A549 (cell line): ENCODE results near the gene TEAD4. TPM values are rescaled to one million over a fixed set of nuclear protein-coding genes. Genes with fewer than 3 reads are reported as not detected.

Experiments used
- ATAC-seq, 2 experiments: fragments of 200-7000 bp in 1 of 2; fragments of >200 bp in 1 of 2; cut with Nextera tagmentation in 1 of 2; cut with Tn5 transposase in 1 of 2; 3 replicates each; pipeline versions ENCODE4 v1.8.0 to v1.9.1; 2018 to 2020; ENCODE audit warnings: mild to moderate bottlenecking in 1 of 2, moderate library complexity in 1 of 2
- CTCF ChIA-PET: fragments of 300-600 bp; sonication (Branson Sonifier 250); formaldehyde crosslinking; extraction: SDS; loops from one replicate; lab custom pipeline; 2021; ENCODE audit warnings: antibody characterized with exemption, inconsistent platforms; lab: Yijun Ruan, JAX
- POLR2A ChIA-PET: fragments of 350-600 bp; formaldehyde crosslinking; extraction: SDS; loops from one replicate; lab custom pipeline; 2021; ENCODE audit warnings: antibody characterized with exemption, inconsistent platforms; lab: Yijun Ruan, JAX
- DNase-seq, 2 experiments: peaks; one replicate each; pipeline versions ENCODE4 v3.0.0 to v3.0.0-alpha.2; 2011 to 2016; ENCODE audit warnings: low read depth in 1 of 2, low spot score in 1 of 2
- FAIRE-seq: peaks from 2 replicates; lab custom pipeline; 2011; peaks lifted over from hg19 to GRCh38; lab: Jason Lieb, UNC
- H3K27ac ChIP-seq, 2 experiments: fragments of >200 bp; sonication (Bioruptor Twin); formaldehyde crosslinking; 3 replicates each; pipeline ENCODE4 v1.5.1; 2016 to 2017
- H3K4me1 ChIP-seq: fragments of >200 bp; sonication (Bioruptor Twin); formaldehyde crosslinking; 3 replicates; pipeline ENCODE4 v1.6.1; 2016
- H3K4me2 ChIP-seq: fragments of >200 bp; sonication (Bioruptor Twin); formaldehyde crosslinking; 3 replicates; pipeline ENCODE4 v1.6.1; 2016
- H3K4me3 ChIP-seq: fragments of >200 bp; sonication (Bioruptor Twin); formaldehyde crosslinking; 3 replicates; pipeline ENCODE4 v1.5.1; 2016
- H3K9me3 ChIP-seq: fragments of >200 bp; sonication (Bioruptor Twin); formaldehyde crosslinking; 3 replicates; pipeline ENCODE4 v1.6.1; 2016
- CBX8 ChIP-seq: fragments of 200-600 bp; sonication (generic); IDR thresholded peaks from 2 replicates; pipeline ENCODE4 v1.6.1; 2016
- CHD4 ChIP-seq: fragments of 200-600 bp; sonication (generic); IDR thresholded peaks from 2 replicates; pipeline ENCODE4 v1.6.1; 2016; ENCODE audit warnings: antibody characterized with exemption, mild to moderate bottlenecking, borderline replicate concordance
- EHF ChIP-seq: fragments of 250-450 bp; sonication (Bioruptor Pico); IDR thresholded peaks from 2 replicates; pipeline ENCODE4 v1.5.0; 2020; ENCODE audit warnings: mild to moderate bottlenecking
- ESRRA ChIP-seq: fragments of 150-350 bp; IDR thresholded peaks from 2 replicates; pipeline ENCODE4 v1.6.1; 2014; ENCODE audit warnings: mild to moderate bottlenecking, low read length, borderline replicate concordance
- FOSL2 ChIP-seq, 2 experiments: fragments of 450-650 bp in 1 of 2; fragments of >200 bp in 1 of 2; sonication (Bioruptor Twin) in 1 of 2; formaldehyde crosslinking; IDR thresholded peaks; 2 replicates each; pipeline versions ENCODE4 v1.5.0 to v1.6.1; 2016 to 2020; ENCODE audit warnings: mild to moderate bottlenecking in 1 of 2, moderate library complexity in 1 of 2
- FOXS1 ChIP-seq: fragments of 250-450 bp; sonication (Bioruptor Pico); IDR thresholded peaks from 2 replicates; pipeline ENCODE4 v1.5.0; 2020; ENCODE audit warnings: mild to moderate bottlenecking, moderate library complexity
- HDAC2 ChIP-seq: fragments of 200-600 bp; sonication (generic); IDR thresholded peaks from 2 replicates; pipeline ENCODE4 v1.6.1; 2016
- HOXB13 ChIP-seq: fragments of 250-450 bp; sonication (Bioruptor Pico); IDR thresholded peaks from 2 replicates; pipeline ENCODE4 v1.5.0; 2020; ENCODE audit warnings: low read depth, mild to moderate bottlenecking, moderate library complexity
- HOXB5 ChIP-seq: fragments of 250-450 bp; sonication (Bioruptor Pico); IDR thresholded peaks from 2 replicates; pipeline ENCODE4 v1.5.0; 2020; ENCODE audit warnings: mild to moderate bottlenecking, moderate library complexity
- JUN ChIP-seq, 2 experiments: fragments of >200 bp; sonication (Bioruptor Twin); formaldehyde crosslinking; IDR thresholded peaks; 2 replicates in 1 of 2; 3 replicates in 1 of 2; pipeline ENCODE4 v1.6.1; 2016 to 2017
- JUNB ChIP-seq: fragments of >200 bp; sonication (Bioruptor Twin); formaldehyde crosslinking; IDR thresholded peaks from 2 replicates; pipeline ENCODE4 v1.6.1; 2016
- KDM1A ChIP-seq: fragments of 200-600 bp; sonication (generic); IDR thresholded peaks from 2 replicates; pipeline ENCODE4 v1.6.1; 2016; ENCODE audit warnings: low read depth, mild to moderate bottlenecking
- KDM5A ChIP-seq: fragments of 200-600 bp; sonication (generic); IDR thresholded peaks from 2 replicates; pipeline ENCODE4 v1.6.1; 2016; ENCODE audit warnings: antibody characterized with exemption, mild to moderate bottlenecking
- MAFK ChIP-seq: fragments of 450-650 bp; IDR thresholded peaks from 2 replicates; pipeline ENCODE4 v1.6.1; 2014; ENCODE audit not compliant: partially characterized antibody
- MYC ChIP-seq: IDR thresholded peaks from 2 replicates; pipeline ENCODE4 v1.6.1; 2012; ENCODE audit warnings: mild to moderate bottlenecking, inconsistent platforms, low read length, improper control_type of control experiment, borderline replicate concordance
- NR3C1 ChIP-seq: fragments of >200 bp; sonication (Bioruptor Twin); formaldehyde crosslinking; IDR thresholded peaks from 3 replicates; pipeline ENCODE4 v1.6.1; 2017
- PHF8 ChIP-seq: fragments of 200-600 bp; sonication (generic); IDR thresholded peaks from 2 replicates; pipeline ENCODE4 v1.6.1; 2016; ENCODE audit warnings: low read depth, mild to moderate bottlenecking, antibody characterized with exemption, moderate library complexity, borderline replicate concordance
- POLR2A ChIP-seq: IDR thresholded peaks from 2 replicates; pipeline ENCODE4 v1.6.1; 2012; ENCODE audit warnings: mild to moderate bottlenecking, low read length
- RAD21 ChIP-seq, 2 experiments: fragments of >200 bp in 1 of 2; sonication (Bioruptor Twin) in 1 of 2; formaldehyde crosslinking in 1 of 2; IDR thresholded peaks in 1 of 2; conservative IDR thresholded peaks in 1 of 2; 2 replicates in 1 of 2; 3 replicates in 1 of 2; pipeline ENCODE4 v1.6.1; 2012 to 2018; ENCODE audit warnings: inconsistent platforms in 1 of 2
- RARB ChIP-seq: fragments of 250-450 bp; sonication (Bioruptor Pico); IDR thresholded peaks from 2 replicates; pipeline ENCODE4 v1.8.0; 2021; ENCODE audit warnings: mild to moderate bottlenecking, moderate library complexity
- SMC3 ChIP-seq: fragments of >200 bp; sonication (Bioruptor Twin); formaldehyde crosslinking; IDR thresholded peaks from 3 replicates; pipeline ENCODE4 v1.6.1; 2018; ENCODE audit warnings: inconsistent platforms
- TP53 ChIP-seq: fragments of 250-450 bp; sonication (Bioruptor Pico); IDR thresholded peaks from 2 replicates; pipeline ENCODE4 v1.5.0; 2021; ENCODE audit warnings: mild to moderate bottlenecking, moderate library complexity
- ZC3H11A ChIP-seq: fragments of 450-650 bp; IDR thresholded peaks from 2 replicates; pipeline ENCODE4 v1.6.1; 2014; ENCODE audit warnings: antibody characterized with exemption, mild to moderate bottlenecking
- ZNF302 ChIP-seq: fragments of 250-450 bp; sonication (Bioruptor Pico); IDR thresholded peaks from 2 replicates; pipeline ENCODE4 v1.9.0; 2021; ENCODE audit warnings: inconsistent platforms, mild to moderate bottlenecking, moderate library complexity
- ZSCAN20 ChIP-seq: fragments of 250-450 bp; sonication (Bioruptor Pico); IDR thresholded peaks from 2 replicates; pipeline ENCODE4 v1.8.0; 2022; ENCODE audit warnings: mild to moderate bottlenecking, moderate library complexity
- WGBS: methylation state at CpG from one replicate; pipeline ENCODE4 v1.1.6; 2017; ENCODE audit errors: missing lambda C conversion rate; 5-methylcytosine and 5-hydroxymethylcytosine counted together
- polyA plus RNA-seq, 4 experiments: library from polyadenylated mRNA; depleted of rRNA in 3 of 4; stranded (reverse); fragments of >200 nt; fragmentation: RNase III in 1 of 4; extraction: RNeasy Plus Mini Kit Qiagen cat#74134 plus additional on column Dnase treatment in 1 of 4; gene quantifications; 2 replicates in 3 of 4; 3 replicates in 1 of 4; pipeline ENCODE4 v1.2.3, GENCODE V29; 2011 to 2017
- TF ChIP-seq, protein P1 (sequence below): fragments of >200 bp; sonication (Bioruptor Twin); formaldehyde crosslinking; IDR thresholded peaks from 3 replicates; pipeline ENCODE4 v1.6.1; 2016
- TF ChIP-seq, protein P2 (sequence below): IDR thresholded peaks from 2 replicates; pipeline ENCODE4 v1.6.1; 2012
- TF ChIP-seq, protein P3 (sequence below): fragments of 250-450 bp; sonication (Bioruptor Pico); IDR thresholded peaks from 2 replicates; pipeline ENCODE4 v1.5.0; 2020; ENCODE audit warnings: low read depth, mild to moderate bottlenecking, moderate library complexity
- TF ChIP-seq, protein P4 (sequence below): fragments of 200-600 bp; sonication (generic); IDR thresholded peaks from 2 replicates; pipeline ENCODE4 v1.6.1; 2016; ENCODE audit warnings: antibody characterized with exemption, mild to moderate bottlenecking, moderate library complexity

TEAD4 gene
- polyA plus RNA-seq, 2 of the 4 experiments (the other 2 are of a cell fraction), result 22.6 to 31.8 TPM

DNA sequence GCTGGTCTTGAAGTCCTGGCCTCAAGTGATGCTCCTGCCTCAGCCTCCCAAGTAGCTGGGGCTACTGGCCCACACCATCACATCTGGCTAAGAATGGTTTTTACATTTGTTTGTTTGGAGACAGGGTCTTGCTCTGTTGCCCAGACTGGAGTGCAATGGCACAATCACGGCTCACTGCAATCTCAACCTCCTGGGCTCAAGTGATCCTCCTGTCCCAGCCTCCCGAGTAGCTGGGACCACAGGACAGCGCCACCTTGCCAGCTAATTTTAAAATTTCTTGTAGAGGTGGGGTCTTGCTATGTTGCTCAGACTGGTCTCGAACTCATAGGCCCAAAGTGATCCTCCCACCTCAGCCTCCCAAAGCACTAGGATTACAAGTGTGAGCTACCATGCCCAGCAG lies 89.3 kb downstream of the TEAD4 start:
- no peak for DNase-seq
- Histone ChIP-seq H3K9me3 (no peaks in the 10 kb centered on the region), H3K4me1 (no peaks in the 10 kb centered on the region), H3K4me3 (no peak overlapping the region), H3K27ac (no peak overlapping the region), H3K4me2 (no peak overlapping the region)
- ChIA-PET POLR2A (no interaction called here), CTCF (interaction anchor here (1.1 kb wide), 1 partner anchor 13 kb away, joined by 3 read pairs; no protein-coding TSS in a partner anchor)
- FAIRE-seq, result no peak
- TF ChIP-seq PHF8 (no peak), HDAC2 (no peak), RAD21 (conservative IDR thresholded peaks at IDR 0.05 in 1 of 2, IDR thresholded peaks at IDR 0.05 in 1 of 2) (no peak), HOXB13 (CRISPR knock-in tag) (no peak), ZC3H11A (no peak), ESRRA (no peak), RARB (CRISPR knock-in tag) (no peak), KDM5A (no peak), CBX8 (no peak), EHF (CRISPR knock-in tag) (no peak), POLR2A (no peak), MAFK (no peak), JUNB (no peak), JUN (IDR thresholded peaks at IDR 0.05) (no peak)
- TF ChIP-seq, protein P1, sequence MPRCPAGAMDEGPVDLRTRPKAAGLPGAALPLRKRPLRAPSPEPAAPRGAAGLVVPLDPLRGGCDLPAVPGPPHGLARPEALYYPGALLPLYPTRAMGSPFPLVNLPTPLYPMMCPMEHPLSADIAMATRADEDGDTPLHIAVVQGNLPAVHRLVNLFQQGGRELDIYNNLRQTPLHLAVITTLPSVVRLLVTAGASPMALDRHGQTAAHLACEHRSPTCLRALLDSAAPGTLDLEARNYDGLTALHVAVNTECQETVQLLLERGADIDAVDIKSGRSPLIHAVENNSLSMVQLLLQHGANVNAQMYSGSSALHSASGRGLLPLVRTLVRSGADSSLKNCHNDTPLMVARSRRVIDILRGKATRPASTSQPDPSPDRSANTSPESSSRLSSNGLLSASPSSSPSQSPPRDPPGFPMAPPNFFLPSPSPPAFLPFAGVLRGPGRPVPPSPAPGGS, result no peak
- TF ChIP-seq, protein P2, sequence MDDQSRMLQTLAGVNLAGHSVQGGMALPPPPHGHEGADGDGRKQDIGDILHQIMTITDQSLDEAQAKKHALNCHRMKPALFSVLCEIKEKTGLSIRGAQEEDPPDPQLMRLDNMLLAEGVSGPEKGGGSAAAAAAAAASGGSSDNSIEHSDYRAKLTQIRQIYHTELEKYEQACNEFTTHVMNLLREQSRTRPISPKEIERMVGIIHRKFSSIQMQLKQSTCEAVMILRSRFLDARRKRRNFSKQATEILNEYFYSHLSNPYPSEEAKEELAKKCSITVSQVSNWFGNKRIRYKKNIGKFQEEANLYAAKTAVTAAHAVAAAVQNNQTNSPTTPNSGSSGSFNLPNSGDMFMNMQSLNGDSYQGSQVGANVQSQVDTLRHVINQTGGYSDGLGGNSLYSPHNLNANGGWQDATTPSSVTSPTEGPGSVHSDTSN, result no peak
- ATAC-seq, result no peak
- WGBS, result 94% methylated on average over 4 of the region's 4 CpGs

DNA sequence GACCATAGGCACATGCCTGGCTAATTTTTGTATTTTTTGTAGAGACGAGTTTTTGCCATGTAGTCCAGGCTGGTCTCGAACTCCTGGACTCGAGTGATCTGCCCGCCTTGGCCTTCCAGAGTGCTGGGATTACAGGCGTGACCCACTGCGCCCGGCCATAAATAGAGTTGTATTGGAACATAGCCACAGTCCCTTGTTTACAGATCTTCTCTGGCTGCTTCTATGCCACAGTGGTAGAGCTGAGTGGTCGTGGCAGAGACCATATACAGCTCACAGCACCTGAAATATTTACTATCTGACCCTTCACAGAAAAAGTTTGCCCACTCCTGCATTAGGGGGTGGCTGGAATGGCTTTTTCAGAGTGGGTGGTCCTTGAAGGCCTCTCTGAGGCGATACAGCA lies 90.0 kb downstream of the TEAD4 start:
- no peak overlapping the region for H3K4me2 ChIP-seq
- 78% methylated on average over 9 of the region's 9 CpGs for WGBS
- no peak for DNase-seq
- no peak for TF ChIP-seq SMC3
- TF ChIP-seq MYC, result no peak
- TF ChIP-seq ZNF302 (CRISPR knock-in tag), result no peak
- no peak for TF ChIP-seq FOSL2 (IDR thresholded peaks at IDR 0.05)
- TF ChIP-seq FOSL2 (CRISPR knock-in tag; IDR thresholded peaks at IDR 0.05), result no peak
- TF ChIP-seq, protein P3, sequence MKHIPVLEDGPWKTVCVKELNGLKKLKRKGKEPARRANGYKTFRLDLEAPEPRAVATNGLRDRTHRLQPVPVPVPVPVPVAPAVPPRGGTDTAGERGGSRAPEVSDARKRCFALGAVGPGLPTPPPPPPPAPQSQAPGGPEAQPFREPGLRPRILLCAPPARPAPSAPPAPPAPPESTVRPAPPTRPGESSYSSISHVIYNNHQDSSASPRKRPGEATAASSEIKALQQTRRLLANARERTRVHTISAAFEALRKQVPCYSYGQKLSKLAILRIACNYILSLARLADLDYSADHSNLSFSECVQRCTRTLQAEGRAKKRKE (CRISPR knock-in tag), result no peak
- no peak for TF ChIP-seq HOXB5 (CRISPR knock-in tag)
- TF ChIP-seq, protein P4, sequence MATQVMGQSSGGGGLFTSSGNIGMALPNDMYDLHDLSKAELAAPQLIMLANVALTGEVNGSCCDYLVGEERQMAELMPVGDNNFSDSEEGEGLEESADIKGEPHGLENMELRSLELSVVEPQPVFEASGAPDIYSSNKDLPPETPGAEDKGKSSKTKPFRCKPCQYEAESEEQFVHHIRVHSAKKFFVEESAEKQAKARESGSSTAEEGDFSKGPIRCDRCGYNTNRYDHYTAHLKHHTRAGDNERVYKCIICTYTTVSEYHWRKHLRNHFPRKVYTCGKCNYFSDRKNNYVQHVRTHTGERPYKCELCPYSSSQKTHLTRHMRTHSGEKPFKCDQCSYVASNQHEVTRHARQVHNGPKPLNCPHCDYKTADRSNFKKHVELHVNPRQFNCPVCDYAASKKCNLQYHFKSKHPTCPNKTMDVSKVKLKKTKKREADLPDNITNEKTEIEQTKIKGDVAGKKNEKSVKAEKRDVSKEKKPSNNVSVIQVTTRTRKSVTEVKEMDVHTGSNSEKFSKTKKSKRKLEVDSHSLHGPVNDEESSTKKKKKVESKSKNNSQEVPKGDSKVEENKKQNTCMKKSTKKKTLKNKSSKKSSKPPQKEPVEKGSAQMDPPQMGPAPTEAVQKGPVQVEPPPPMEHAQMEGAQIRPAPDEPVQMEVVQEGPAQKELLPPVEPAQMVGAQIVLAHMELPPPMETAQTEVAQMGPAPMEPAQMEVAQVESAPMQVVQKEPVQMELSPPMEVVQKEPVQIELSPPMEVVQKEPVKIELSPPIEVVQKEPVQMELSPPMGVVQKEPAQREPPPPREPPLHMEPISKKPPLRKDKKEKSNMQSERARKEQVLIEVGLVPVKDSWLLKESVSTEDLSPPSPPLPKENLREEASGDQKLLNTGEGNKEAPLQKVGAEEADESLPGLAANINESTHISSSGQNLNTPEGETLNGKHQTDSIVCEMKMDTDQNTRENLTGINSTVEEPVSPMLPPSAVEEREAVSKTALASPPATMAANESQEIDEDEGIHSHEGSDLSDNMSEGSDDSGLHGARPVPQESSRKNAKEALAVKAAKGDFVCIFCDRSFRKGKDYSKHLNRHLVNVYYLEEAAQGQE, result no peak
- TF ChIP-seq NR3C1, result no peak
- TF ChIP-seq ZC3H11A, result no peak
- no peak for TF ChIP-seq HOXB13 (CRISPR knock-in tag)
- no peak for TF ChIP-seq FOXS1 (CRISPR knock-in tag)
- no peak for TF ChIP-seq CHD4
- TF ChIP-seq ZSCAN20, result no peak
- no peak for TF ChIP-seq TP53 (CRISPR knock-in tag)
- no peak for TF ChIP-seq KDM1A
- FAIRE-seq, result no peak
- H3K4me3 ChIP-seq, result no peak overlapping the region
- H3K9me3 ChIP-seq, result no peaks in the 10 kb centered on the region
- no peaks in the 10 kb centered on the region for H3K4me1 ChIP-seq
- CTCF ChIA-PET, result interaction anchor here (1.1 kb wide), 1 partner anchor 12 kb away, joined by 3 read pairs; no protein-coding TSS in a partner anchor
- H3K27ac ChIP-seq, result no peak overlapping the region
- POLR2A ChIA-PET, result no interaction called here
- no peak for ATAC-seq
